ENCODE results near the gene SCAPER.
"Not testable (repeated sequence)": the region's sequence is repeated elsewhere in the genome, so short reads cannot be mapped to it uniquely, and the experiment has no call there.

SCAPER gene

DNA sequence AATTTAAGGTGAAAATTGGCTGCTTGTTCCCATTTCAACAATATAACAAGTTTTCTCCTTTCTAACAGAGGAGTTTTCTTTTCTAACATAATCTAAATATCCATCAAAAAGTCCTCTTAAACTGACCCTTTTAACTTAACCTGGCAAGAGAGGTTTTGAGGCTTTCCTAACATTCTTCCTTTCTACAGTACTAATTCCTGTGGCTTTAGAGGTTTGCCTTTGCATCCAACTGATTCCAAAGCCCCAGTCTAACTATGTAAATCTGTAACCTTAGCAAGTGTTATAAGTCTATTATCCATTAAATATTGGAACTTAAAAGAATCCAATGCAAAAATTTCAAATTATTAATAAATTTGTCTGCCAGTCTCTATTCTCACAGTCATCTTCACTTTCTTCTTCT, 434.4 kb downstream of the SCAPER start:
- no peak for DNase-seq

DNA sequence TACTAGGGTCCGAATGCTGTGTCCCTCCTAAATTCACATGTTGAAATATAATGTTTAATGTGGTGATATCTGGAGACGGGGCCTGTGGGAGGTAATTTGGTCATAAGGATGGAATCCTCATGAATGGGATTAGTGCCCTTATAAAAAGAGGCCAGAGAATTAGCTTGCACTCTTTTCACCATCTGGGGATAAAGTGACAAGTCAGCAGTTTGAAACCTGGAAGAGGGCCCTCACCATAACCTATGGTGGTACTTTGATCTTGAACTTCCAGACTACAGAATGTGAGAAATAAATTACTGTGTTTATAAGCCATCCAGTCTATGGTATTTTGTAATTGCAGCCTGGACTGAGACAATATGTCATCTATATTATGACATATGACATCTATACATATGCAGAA, 436.4 kb downstream of the SCAPER start:
- DNase-seq: no peak

DNA sequence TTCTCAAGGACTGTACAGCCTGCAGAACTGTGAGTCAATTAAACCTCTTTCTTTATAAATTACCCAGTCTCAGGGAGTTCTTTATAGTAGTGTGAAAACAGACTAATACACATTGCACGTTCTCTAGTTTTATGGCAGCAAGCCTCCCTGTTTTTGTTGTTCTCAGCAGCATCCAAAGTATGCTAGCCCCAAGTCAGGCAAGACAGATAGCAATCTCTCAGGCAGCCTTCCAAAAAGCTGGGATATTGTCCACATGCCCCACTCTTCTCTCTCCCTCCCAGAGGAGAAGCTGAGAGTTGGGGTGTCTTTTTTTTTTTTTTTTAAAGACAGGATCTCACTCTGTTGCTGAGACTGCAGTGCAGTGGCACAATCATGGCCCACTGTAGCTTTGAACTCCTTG, 438.0 kb downstream of the SCAPER start:
- DNase-seq: no peak

DNA sequence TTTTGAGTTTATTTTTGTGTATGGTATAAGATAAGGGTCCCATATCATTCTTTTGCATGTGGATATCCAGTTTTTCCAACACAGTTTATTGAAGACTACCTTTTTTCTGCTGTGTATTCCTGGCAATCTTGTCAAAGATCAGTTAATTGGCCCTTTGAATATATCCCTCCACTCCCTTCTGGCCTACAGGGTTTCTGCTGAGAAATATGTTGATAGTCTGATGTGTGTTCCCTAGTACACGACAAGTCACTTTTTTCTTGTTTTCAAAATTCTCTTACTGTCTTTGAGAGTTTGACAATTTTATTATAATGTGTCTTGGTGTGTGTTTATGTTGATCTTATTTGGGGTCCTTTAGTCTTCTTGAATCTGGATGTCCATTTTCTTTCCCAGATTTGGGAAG, 439.4 kb downstream of the SCAPER start:
- DNase-seq: no peak

DNA sequence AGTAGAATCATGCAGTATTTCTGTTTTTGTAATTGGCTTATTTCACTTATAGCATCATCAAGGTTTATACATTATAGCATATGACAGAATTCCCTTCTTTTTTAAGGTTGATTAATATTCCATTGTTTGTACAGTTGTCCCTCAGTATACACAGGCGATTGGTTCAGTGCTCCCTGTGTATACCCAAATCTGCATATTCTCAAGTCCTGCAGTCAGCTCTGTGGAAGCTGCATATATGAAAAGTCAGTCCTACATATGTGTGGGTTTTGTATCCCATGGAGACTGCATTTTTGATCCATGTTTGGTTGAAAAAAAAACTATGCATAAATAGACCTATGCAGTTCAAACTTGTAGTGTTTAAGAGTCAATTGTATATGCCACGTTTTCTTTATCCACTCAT, 440.9 kb downstream of the SCAPER start:
- DNase-seq: no peak

DNA sequence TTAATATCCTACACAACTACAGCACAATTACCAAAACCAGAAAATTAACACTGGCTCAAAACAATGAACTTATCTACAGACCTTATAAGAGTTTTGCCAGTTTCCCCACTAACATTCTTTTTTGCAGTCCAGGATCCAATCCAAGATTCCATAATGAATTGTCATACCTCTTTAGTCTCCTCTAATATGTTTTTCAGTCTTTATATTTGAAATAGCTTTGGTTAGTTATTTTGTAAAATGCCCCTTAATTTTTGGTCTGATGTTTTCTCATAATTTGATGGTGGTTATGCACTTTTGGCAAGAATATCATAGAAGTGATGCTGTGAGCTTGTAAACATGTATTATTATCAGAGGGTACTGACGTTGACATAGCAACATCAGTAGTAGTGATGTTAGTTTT, 444.3 kb downstream of the SCAPER start:
- no peak for DNase-seq

DNA sequence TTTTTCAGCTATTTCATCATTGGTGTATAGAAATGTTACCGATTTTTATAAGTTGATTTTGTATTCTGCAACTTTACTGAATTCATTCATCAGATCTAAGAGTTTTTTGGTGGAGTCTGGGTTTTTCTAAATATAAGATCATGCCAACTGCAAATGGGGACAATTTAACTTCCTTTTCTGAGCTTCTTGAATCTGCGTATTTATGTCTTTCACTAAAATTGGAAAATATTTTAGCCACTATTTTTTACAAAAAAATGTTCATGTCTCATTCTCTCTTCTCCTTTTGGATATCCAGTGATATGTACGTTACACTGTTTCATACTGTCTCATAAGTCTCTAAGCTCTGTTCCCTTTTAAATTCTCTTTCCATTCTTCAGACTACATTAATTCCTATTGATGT, 444.8 kb downstream of the SCAPER start:
- no peak for DNase-seq

DNA sequence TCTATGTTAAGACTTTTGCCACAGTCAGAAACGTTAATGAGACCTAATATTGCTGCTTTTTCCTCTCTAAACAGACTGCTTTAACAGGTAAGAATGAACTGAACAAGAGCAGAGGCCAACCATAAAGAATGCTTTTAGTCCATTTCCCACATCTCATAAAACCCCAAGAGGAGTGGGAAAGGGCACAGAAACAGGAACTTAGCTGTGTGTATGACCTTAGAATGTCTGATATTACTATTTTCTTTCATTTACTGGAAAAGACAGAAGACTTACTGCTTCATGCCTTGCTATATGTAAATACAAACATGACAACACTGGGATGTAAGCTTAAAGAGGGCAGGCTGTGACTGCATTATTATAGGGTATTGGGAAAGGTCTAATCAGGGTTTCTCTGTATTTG, 453.6 kb downstream of the SCAPER start:
- DNase-seq: no peak

DNA sequence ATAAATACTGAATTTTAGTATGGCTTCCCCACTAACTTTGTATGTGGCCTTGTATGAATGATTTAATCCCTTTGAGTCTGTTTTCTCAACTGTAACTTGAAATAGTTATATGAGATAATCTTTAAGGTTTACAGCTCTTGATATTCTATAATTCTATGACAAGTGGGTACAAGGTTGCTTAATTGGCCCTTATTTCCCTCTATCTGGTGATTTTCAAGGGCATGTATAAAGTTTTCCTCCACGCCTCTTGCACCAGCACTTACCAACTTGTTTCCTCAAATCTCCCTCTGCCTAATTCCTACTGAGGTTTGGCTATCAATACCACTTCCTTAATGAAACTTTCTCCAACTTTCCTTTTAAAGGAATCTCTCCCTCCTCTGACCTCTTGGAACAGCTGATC, 455.7 kb downstream of the SCAPER start:
- no peak for DNase-seq

DNA sequence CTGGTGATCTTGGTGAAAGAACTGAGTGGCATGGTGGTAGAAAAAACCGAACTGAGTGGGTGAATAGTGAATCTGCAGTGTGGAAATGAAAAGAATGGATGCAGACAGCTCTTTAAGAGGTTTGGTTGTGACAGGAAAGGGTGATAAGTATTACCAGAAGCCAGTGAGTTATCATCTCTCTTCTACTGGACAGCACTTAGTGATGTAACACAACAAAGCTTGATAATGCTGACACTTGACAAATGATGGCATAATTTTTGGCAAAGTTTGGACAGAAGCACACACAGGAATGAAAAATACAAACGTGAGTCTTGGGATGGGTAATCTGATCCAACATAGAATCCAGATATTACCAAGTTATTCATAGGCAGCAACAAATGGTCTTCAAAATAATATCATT, 456.4 kb downstream of the SCAPER start:
- no peak for DNase-seq

DNA sequence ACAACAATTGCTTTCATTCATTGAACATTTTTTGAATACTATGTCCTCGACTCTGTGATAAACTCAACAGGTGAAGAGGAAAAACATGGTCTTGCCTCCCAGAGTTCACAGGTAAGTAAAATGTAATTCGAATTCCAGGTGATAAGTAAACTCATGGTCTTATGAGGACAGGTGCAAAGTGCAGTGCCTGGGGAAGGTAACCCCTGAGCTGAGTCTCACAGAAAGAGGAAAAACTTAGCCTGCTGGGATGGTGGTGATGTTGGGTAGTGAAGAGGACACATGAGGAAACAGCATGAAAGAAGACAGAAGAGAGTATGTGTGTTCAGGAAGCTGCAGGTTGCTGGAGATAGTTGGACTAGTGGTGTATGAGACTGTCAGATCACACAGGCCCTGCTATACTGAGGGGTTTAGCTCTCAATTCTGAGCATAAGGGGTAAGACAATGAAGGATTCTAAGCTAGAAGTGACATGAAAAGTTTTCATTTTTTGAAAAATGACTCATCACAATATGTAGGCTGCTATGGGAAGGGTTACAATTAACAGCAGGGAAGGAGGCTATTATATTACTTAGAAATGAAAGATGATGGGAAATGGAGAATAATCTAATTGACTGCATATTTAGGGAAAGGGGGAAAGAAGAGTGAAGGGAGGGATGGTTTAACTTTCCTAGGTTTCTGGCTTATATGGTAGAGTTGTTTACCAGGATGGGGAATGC, 457.3 kb downstream of the SCAPER start:
- DNase-seq: no peak

DNA sequence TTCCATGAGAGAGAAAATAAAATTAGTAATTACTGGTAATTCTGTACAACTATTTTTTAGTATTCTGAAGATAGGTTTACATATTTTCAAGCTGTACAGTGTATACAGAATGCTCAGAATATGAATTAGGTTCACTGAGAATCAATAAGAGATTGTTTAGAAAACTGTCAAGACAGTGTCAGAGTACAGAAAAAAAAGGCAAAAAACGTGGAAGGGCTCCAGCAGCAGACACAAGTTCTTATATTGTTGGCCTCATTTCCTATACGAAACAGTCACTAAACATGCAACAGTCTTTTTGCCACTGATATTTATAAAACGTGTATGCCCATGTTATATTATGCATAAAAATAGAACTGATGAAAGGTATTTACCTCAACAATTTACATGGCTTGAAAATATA, 464.7 kb downstream of the SCAPER start:
- DNase-seq: no peak

DNA sequence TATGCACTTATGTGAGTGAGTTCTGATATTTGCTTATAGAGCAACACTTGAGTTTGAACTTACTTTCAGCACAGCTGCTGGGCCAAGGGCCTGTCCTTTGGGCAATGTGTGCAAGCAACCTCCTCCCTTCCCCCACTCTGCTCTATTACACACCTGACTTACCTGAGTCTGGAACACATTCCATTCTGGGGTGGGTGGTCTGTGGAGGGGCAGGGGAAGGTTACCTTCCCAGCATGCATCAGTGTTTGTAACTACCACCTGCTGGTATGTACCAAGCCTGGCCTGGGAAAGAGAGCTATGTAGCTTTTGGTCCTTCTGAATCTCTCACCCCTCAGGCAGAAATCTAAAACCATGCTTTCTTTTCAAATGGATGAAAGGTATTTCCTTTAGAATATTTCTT, 465.6 kb downstream of the SCAPER start:
- DNase-seq: no peak

DNA sequence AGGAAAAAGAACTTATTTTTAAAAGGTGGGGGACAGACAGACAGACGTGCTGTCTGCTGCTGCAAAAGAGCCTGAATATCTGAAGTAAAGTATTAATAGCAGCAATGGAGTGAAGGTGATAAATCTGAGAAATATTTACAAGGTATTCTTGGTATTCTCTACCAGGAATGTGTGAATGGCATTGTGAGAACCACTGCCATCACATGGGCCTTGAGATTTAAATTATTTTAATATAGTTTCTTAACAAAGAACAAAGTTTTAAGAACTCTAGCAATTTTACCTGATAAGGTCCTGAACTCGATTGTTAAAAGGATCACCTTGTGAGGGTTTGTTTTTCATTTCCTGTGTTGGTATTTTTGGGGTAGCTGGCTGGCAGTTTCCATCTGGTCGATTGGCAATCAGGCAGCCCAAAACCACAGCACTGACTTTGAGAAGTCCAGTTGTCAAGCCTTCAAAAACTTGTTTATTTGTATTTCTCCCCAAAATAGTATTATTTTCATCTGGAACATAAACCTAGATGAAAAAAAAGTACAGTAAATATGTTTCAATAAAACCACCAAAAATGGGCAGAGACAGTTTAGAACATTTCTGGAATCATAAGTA, 471.2 kb downstream of the SCAPER start:
- DNase-seq: no peak

DNA sequence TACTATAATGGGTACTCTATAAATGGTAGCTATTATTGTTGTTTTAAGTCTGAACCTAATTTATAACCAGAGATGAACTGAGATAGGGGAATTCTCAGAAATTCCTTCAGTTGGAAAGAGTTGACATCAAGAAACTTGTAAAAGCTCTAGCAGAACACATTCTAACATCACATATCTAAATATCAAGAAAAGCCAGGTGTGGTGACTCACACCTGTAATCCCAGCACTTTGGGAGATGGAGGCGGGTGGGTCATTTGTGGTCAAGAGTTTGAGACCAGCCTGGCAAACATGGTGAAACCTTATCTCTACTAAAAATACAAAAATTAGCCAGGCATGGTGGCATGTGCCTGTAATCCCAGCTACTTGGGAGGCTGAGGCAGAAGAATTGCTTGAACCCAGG, 472.1 kb downstream of the SCAPER start:
- DNase-seq: not testable (repeated sequence)

DNA sequence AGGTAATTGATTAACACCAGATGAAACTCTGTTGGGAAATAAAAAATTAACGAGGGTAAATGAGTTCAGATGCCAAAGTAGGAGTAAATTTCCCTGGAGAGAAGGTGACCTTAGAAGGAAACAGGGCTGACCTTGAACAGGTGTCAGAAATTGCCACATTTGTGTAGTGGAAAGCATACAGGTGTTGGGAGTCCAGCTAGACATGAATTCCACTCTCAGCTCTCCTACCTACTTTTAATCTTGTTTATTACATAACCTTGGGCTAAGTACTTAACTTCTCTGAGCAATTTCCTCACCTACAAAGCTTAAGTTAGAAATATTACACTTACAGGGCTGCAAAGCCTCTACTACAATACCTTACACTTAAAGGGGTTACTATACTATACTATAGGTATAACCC, 472.5 kb downstream of the SCAPER start:
- DNase-seq: no peak

DNA sequence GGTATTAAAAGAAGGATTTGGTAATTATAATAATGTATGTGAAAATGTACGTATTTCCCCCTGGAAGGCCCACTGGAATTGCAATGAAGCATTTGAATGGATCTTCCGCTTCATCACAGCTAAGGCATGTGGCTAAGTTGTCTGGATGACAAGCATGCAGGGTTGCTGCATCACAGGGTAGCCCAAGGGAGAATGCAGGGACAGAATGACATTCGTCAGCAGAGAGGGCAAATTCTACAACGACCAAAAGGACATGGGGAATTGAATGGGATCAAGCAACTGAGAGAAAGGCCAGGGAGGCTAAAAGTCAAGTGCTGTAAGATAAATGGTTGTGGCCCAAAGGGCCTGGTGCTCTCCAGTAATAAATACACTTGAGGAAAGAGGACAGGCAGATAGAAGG, 473.2 kb downstream of the SCAPER start:
- DNase-seq: no peak

DNA sequence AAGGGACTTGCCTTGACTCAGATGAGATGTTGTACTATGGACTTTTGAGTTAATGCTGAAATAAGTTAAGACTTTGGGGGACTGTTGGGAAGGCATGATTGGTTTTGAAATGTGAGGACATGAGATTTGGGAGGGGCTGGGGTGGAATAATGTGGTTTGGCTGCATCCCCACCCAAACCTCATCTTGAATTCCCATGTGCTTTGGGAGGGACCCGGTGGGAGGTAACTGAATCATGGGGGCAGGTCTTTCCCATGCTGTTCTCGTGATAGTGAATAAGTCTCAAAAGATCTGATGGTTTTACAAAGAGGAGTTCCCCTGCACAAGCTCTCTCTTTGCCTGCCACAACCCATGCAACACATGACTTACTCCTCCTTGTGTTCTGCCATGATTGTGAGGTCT, 474.4 kb downstream of the SCAPER start:
- DNase-seq: not testable (repeated sequence)

DNA sequence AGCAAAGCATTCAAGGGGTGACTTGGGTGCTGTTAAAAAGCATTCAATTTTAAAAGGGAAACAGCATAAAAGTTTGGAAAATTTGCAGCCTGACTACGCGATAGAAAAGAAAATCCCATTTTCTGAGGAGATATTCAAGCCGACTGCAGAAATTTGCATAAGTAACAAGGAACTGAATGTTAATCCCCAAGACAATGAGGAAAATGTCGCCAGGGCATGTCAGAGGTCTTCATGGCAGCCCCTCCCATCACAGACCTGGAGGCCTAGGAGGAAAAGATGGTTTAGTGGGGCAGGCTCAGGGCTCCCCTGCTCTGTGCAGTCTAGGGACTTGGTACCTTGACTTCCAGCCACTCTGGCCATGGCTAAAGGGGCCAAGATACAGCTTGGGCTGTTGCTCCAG, 475.5 kb downstream of the SCAPER start:
- DNase-seq: no peak

DNA sequence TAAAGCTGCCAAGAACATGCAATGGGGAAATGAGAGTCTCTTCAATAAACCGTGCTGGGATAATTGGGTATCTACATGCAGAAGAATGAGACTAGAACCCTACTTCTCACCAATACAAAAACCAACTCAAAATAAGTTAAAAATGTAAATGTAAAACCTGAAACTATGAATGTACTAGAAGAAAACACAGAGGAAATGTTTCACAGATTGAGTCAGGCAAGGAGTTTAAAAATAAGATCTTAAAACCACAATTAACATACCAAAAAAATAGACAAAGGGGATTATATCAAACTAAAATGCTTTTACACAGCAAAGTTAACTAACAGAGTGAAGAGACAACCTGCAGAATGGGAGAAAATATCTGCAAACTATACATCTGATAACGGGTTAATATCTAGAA, 478.2 kb downstream of the SCAPER start:
- no peak for DNase-seq

DNA sequence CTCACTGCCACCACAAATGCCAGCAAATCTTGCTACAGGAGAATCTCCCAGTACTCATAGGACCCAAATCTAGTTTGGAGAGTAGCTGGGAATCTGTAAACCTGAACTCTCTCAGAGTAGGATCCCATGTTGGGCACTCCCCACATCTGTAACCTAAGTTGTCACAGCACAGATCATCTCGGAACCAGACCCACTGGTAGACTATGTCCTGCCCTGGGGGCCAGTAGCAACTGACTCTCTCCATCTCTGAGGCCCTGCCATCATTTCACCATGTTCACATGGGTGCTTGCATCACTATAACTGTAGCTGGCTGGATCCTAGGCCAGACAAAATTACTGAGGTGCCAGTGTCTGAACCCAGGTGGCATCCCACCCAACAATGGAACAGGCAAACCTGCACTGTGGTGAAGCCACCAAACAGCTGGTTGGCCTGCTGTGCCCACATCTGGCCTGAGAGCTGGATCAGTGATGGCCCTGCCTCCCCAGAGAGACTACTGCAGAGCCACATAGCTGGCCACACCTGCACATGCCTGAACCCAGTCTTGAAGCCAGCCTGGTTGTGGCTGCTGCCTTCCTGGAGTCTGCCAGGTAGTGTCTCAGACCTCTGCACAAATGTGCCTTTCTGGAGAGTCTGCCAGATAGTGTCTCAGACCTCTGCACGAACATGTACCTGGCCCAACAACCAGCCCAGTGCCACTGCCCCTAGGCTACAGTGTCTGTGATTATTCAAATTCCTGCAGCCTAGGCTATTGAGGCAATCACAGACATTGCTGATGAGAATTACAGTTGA, 486.6 kb downstream of the SCAPER start:
- no peak for DNase-seq

DNA sequence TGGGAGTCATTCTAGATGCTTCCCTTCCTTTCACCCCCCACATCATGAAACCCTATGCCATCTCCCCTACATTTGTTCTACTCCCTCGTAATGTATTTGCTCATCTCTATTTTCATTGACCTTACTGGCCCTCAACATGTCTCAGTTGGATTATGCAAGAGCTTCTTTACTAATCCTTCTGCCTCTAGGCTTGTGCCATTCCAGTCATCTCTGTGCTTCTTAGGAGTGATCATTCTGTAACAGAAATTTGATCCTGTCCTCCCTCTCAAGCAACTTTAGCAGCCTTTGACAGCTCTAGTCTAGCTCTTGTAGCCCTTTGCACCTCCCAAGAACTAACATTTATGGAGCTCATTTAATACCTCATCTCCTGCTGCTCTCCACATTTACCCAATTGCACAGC, 503.9 kb downstream of the SCAPER start:
- DNase-seq: no peak

DNA sequence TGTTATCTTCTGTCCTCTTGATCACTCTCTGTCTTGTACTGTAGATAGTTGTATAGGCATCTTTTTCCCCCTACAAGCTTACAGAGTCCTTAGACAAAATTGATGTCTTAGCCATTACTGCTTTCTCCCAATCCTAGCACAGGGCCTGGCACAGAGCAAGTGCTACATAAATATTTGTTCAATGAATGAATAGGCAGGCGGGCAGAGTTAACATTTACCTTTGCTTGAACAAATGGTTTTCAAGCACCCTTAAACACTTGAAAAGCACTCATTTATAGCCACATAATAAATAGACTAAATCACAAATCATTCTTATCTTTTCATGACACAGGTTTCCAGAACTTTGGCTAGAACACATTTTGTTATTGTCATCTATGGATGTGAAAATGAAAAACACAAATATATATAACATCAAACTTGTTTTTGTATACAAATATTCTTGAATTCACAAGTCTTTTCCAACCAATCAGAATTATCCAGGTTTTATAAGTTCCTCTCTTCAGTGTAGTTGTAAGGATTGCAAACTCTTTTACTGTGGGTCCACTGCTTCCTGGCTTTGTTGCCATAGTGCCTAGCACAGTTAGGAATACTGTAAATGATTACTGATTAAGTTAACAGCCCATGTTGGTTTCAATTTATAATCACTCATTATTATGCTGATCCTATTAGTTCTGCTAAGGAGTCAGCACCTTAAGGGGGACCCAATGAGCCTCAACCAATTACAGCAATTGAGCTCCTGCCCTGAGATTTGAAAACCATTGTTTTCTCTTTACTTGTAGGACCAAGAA, 506.6 kb downstream of the SCAPER start:
- DNase-seq: no peak

DNA sequence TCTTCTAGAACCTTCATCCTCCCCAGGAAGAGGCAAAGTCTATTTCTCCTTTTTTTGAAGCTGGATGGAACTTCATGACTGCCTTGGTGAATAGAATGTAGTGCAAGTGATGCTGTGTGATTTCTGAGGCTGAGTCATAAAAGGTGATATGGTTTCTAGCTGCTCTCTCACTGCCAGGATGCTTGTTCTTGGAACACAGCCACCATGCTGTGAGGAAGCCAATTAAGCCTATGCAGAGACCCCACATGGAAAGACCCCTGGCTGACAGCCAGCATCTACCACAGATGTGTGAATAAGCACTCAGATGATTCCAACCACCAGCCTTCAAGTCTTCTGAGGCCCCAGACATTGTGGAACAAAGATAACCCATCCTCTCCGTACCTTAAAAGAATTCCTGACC, 511.5 kb downstream of the SCAPER start:
- no peak for DNase-seq
